Myocyte (in vitro differentiated cells): ENCODE data around the gene ULK3. TPM values are rescaled to one million over a fixed set of nuclear protein-coding genes. Genes with fewer than 3 reads are reported as not detected.
"Not testable (repeated sequence)": the region's sequence is repeated elsewhere in the genome, so short reads cannot be mapped to it uniquely, and the experiment has no call there.

Experiments
- DNase-seq: peaks from one replicate; pipeline ENCODE4 v3.0.0-alpha.2; 2012; ENCODE audit warnings: low read depth
- polyA plus RNA-seq: library from polyadenylated mRNA; unstranded; fragments of >200 nt; gene quantifications from one replicate; pipeline ENCODE4 v1.2.1, GENCODE V29; 2012; ENCODE audit warnings: missing spikeins
- total RNA-seq: library from RNA; depleted of rRNA; stranded (reverse); fragments of >200 nt; gene quantifications from 2 replicates; pipeline ENCODE4 v1.2.3, GENCODE V29; 2014

ULK3 gene, protein sequence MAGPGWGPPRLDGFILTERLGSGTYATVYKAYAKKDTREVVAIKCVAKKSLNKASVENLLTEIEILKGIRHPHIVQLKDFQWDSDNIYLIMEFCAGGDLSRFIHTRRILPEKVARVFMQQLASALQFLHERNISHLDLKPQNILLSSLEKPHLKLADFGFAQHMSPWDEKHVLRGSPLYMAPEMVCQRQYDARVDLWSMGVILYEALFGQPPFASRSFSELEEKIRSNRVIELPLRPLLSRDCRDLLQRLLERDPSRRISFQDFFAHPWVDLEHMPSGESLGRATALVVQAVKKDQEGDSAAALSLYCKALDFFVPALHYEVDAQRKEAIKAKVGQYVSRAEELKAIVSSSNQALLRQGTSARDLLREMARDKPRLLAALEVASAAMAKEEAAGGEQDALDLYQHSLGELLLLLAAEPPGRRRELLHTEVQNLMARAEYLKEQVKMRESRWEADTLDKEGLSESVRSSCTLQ
- total RNA-seq, result 75.0 and 80.5 TPM in 2 replicates
- 36.8 TPM for polyA plus RNA-seq

GRCh38 chr15:74842581-74843444 lies at the start of gene ULK3:
TSS of gene ULK3 (minus strand) at chr15:74843156. CDS start at chr15:74843105, 51 bp downstream.
- peak; percentile 94 for DNase-seq

DNA sequence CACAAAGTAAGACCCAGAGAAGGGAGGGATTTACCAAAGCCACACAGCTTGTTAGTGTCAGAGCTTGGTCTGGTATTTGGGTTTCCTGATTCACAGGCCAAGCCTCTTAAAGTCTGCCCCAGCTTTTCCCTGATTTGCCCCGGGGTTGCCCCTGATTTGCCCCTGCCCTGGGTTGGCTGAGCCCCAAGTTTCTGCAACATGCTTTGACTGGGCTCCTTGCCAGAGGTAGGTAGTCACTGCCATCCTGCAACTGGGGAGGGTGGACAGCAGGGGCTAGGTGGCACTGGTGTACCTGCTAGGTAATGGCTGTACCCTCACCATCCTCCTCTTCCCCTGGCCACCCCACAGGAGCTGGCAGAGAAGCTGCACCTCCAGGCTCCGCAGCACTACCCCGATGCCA lies 49.4 kb upstream of the ULK3 start:
- no peak for DNase-seq

GRCh38 chr15:74891469-74891868 lies 48.5 kb upstream of the ULK3 start:
- DNase-seq, result peak; percentile 79

GRCh38 chr15:74890665-74890960 lies 47.7 kb upstream of the ULK3 start:
- DNase-seq, result no peak

DNA sequence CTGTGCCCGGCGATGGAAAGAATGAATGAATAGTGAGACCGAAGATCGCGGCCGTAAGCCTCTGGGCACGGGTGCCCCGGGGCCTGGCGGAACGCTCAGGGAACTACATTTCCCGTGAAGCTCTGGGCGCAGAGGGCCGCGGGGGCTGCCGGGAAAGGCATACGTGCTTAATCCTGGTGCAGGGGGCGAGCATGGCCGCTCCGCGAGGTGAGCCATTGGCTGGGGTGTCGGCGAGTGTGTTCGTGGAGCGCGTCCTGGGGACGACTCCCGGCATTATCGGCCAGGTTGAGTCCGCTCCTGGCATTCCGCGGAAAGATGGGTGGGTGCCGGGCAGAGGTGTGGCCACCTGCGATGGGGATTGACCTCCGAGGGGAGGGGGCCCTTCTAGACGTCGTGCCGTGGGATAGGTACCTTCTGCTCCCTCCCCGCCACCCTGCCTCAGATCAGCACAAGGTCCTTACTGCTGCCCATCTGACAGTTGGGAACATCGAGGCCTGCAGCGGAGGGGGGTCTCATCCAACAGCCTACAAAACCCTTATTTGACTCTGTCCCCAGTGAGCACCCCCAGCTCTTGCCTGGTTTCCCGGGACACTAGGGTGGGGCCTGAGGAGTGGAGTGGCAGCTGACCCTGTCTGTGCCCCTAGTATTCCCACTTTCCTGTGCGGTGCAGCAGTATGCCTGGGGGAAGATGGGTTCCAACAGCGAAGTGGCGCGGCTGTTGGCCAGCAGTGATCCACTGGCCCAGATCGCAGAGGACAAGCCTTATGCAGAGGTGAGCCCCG lies 47.1 kb upstream of the ULK3 start, which contains the start of gene MPI:
Gene MPI, plus strand, starts transcription at position 160 of the 782 bp plus-strand sequence. Its CDS starts 32 bp downstream, at position 192.
- DNase-seq, result peak; percentile 90

- peak; percentile 63 for DNase-seq
Observed at GRCh38 chr15:74889390-74889882, 46.5 kb upstream of the ULK3 start.

DNA sequence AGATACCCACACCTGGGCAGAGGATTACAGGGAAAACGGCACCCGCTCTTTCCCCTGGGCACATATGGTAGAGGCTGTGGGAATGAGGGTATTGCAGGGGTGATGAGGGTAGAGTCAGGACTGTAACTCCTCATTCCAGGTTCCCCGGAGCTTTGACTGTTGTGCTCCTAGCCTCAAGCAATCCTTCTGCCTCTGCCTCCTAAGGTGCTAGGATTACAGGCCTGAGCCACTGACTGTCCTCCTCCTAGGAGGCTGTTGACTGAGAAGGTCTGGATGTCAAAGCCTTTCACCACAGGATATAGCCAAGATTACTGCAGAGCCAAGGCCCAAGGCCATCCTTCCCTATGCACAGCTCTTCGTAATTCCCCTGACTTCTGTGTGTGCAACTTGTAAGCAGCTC lies 45.8 kb upstream of the ULK3 start:
- no peak for DNase-seq

- not testable (repeated sequence) for DNase-seq
Observed at GRCh38 chr15:74887537-74888193, 44.7 kb upstream of the ULK3 start.

GRCh38 chr15:74885461-74885860 lies 42.5 kb upstream of the ULK3 start:
- no peak for DNase-seq

DNA sequence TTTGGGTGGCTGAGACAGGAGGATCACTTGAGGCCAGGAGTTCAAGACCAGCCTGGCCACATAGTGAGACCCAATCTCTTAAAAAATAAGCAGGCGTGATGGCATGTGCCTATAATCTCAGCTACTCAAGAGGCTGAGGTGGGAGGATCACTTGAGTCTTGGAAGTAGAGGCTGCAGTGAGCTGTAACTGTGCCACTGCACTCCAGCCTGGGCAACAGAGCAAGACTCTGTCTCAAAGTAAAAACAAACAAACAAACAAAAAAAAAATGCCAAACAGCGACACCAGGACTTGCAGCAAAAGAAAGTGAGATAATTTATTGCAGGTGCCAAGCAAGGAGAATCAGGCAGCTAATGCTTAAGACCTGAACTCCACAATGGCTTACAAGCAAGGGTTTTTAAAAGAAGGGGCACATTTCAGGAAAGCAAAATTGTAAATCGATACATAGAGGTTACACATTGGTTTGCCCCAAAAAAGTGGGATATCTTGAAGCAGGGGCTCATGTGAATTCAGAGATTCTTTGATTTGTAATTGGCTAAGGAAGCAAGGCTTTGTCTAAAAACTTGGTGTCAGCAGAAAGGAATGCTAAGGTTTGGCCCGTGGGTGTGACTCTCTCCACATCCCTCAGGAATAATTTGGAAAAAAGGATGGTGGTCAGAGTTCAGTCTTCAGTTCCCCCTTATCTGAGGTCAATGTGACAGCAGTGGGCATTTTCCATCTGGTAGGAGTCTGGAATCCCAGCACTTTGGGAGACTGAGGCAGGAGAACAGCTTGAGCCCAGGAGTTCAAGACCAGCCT lies 41.7 kb upstream of the ULK3 start:
- no peak for DNase-seq

DNA sequence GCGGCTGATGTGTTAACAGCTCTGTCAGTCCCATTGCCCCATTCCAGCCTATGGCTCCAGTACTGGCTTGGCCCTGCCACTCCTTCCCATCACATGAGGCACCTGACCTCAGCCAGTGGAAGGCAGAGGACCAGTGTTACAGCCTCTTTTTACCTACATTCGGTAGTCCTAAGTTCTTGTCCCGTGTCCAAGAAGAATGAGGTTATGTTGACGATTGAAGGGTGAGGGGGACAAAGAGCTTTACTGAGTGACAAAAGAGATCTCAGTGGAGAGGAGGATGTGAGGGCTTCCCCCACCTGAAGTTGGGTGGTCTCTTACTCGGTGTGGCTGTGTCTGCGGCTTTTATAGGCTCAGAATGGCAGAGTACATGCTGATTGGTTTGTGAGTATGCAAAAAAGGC lies 39.6 kb upstream of the ULK3 start:
- no peak for DNase-seq

GRCh38 chr15:74878273-74878672 lies 35.3 kb upstream of the ULK3 start:
- DNase-seq, result no peak

- DNase-seq, result no peak
Observed at GRCh38 chr15:74873756-74874424, 30.9 kb upstream of the ULK3 start.

DNA sequence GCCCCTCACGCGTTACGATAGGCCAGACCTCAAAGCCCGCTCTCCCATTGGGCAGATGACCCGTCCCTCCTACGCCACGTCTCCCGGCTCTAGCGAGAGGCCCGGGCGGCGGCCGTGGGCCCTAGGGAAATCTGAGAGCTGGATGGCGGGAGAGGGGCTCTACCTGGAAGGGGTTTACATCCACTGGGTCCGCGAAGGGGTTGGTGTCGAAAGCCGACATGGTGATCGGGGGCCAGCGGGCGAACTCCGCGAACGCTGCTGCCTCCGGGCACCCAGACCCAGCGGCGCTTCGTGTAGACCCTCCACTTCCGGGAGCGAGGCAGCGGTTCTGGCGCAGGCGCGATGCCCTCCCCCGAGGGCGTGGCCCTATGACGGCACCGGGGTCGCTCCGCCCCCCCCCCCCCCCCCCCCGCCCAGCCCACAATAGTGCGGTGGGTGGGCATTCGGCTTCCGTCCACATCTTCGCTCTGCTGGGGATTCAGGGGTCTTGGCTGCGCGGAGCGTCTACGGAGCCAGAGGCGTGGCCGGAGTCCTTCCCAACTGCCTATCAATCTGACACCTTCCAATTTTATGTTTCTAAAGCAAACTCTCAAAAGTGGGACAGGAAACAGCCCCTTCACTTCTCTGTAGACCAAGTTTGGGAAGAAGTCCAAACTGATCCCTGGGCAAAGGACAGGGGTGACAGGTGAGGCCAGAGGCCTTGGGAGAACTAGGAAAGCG lies 30.2 kb upstream of the ULK3 start, which contains the start of gene SCAMP2:
Gene SCAMP2, minus strand, starts transcription at position 330 of the 720 bp plus-strand sequence. Its CDS starts 110 bp downstream, at position 220.
- DNase-seq, result peak; percentile 97

DNA sequence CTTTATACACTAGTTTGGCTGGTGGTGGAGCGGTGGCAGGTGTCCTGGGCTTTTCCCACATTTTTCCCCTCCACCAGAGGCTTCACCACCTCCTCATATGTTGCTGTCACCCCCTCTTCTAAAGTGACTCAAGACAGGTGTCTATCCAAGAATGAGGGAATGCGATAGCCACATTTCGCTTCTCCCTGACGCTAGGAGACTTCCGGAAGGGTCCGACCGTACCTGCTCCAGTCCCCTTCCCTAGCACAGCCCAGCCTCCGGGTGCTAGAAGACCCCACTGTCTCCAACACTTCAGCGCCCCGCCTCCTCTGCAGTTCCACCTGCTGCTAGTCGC lies 29.7 kb upstream of the ULK3 start:
- DNase-seq, result no peak

DNA sequence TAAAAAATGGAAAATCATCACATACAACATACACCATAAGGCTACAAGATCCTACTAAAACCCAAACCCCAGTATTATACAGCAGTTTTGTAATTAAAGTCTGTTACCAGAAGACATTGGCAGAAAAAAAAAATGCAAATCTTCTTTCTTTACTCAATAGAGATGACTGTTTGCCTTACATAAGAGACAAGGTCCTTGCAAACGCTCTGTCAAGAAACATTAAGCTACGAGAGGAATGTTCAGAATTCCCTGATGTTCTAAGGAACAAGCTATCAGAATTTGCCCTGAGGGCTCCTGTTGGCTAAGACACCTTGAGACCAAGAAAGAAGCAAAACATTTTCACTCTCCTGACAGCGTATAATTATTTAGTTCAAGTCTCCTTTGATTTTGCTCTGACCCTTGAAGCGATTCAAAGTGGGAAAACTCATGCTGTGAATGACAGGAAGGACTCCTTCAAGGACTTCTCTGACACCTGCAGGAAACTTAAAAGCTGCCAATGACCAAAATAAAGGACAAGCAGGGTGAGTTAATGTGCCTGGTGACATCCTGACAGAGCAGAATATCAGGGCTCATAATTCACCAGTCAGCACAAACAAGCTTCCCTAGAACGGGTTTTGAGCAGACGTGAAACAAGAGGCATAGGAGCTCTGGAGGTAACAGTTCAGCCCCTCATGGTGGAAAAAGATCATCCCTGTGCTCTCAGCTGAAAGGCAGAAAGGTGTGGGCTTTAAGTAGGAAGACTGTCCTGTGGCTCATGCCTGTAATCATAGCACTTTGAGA lies 27.7 kb upstream of the ULK3 start:
- DNase-seq, result no peak

- peak; percentile 84 for DNase-seq
Observed at GRCh38 chr15:74869726-74870407, 26.9 kb upstream of the ULK3 start.
